HepG2 (cell line): ENCODE data around the gene CFAP54. TPM values are rescaled to one million over a fixed set of nuclear protein-coding genes. Genes with fewer than 3 reads are reported as not detected.

Experiments
- ATAC-seq: fragments of 200-7000 bp; cut with Tn5 transposase; 3 replicates; pipeline ENCODE4 v1.9.1; 2020; ENCODE audit warnings: mild to moderate bottlenecking, moderate library complexity
- BruUV-seq: library from RNA; stranded (reverse); fragments of 400-500 nt; replicated peaks from 2 replicates; lab custom pipeline; 2021; lab: Mats Ljungman, UMichigan
- CTCF ChIA-PET: fragments of 300-600 bp; formaldehyde crosslinking; extraction: SDS; loops from one replicate; lab custom pipeline; 2021; ENCODE audit warnings: low total read pairs, inconsistent platforms, low intra/inter-chr PET ratio; lab: Yijun Ruan, JAX
- POLR2A ChIA-PET: fragments of 350-600 bp; sonication (Branson Sonifier 250); formaldehyde crosslinking; loops from one replicate; lab custom pipeline; 2020; ENCODE audit warnings: antibody characterized with exemption, inconsistent platforms; lab: Yijun Ruan, JAX
- DNase-seq: peaks from one replicate; pipeline ENCODE4 v3.0.0-alpha.2; 2015; ENCODE audit warnings: low spot score
- FAIRE-seq: peaks from 3 replicates; lab custom pipeline; 2011; peaks lifted over from hg19 to GRCh38; lab: Jason Lieb, UNC
- H2AFZ ChIP-seq: one replicate; pipeline ENCODE4 v1.6.1; 2011; ENCODE audit warnings: low read length, inconsistent platforms
- H3K27ac ChIP-seq: fragments of 300-600 bp; 3 replicates; pipeline ENCODE4 v1.8.0; 2011; ENCODE audit warnings: mixed run types, mild to moderate bottlenecking, mixed read lengths, low read length, inconsistent platforms; ENCODE audit not compliant: insufficient read depth; ENCODE audit errors: extremely low read length
- H3K27me3 ChIP-seq, 2 experiments: fragments of 200-600 bp in 1 of 2; 2 replicates in 1 of 2; 3 replicates in 1 of 2; pipeline versions ENCODE4 v1.6.0 to v1.8.0; 2011; ENCODE audit warnings: low read length in 2 of 2, mild to moderate bottlenecking in 2 of 2, moderate library complexity in 2 of 2, inconsistent platforms in 1 of 2; ENCODE audit not compliant: insufficient read depth in 2 of 2, control insufficient read depth in 1 of 2
- H3K36me3 ChIP-seq, 2 experiments: fragments of 200-600 bp in 1 of 2; replicated peaks in 1 of 2; 2 replicates in 1 of 2; 3 replicates in 1 of 2; pipeline versions ENCODE4 v1.5.1 to v1.8.0; 2011; ENCODE audit warnings: low read length in 2 of 2, inconsistent platforms in 1 of 2; ENCODE audit not compliant: insufficient read depth in 2 of 2, control insufficient read depth in 1 of 2
- H3K4me1 ChIP-seq: 2 replicates; pipeline ENCODE4 v1.5.1; 2012; ENCODE audit warnings: low read length, inconsistent platforms; ENCODE audit not compliant: insufficient read depth
- H3K4me2 ChIP-seq: 2 replicates; pipeline ENCODE4 v1.6.0; 2011; ENCODE audit warnings: low read depth, low read length, inconsistent platforms
- H3K4me3 ChIP-seq, 3 experiments: fragments of 200-600 bp in 1 of 3; sonication (generic), shearing (Covaris generic) in 1 of 3; replicated peaks in 1 of 3; 2 replicates each; pipeline ENCODE4 v1.5.1; 2011 to 2016; ENCODE audit warnings: low read length in 3 of 3, inconsistent platforms in 2 of 3, low read depth in 2 of 3, mild to moderate bottlenecking in 2 of 3, control low read depth in 1 of 3, mixed read lengths in 1 of 3; ENCODE audit not compliant: insufficient read depth in 1 of 3
- H3K79me2 ChIP-seq: one replicate; pipeline ENCODE4 v1.6.1; 2011; ENCODE audit warnings: low read length, inconsistent platforms; ENCODE audit not compliant: insufficient read depth
- H3K9ac ChIP-seq: 2 replicates; pipeline ENCODE4 v1.6.0; 2011; ENCODE audit warnings: mild to moderate bottlenecking, low read depth, low read length, inconsistent platforms; ENCODE audit not compliant: insufficient read depth
- H3K9me3 ChIP-seq: 2 replicates; pipeline ENCODE4 v1.5.1; 2012; ENCODE audit warnings: mild to moderate bottlenecking, low read length
- H4K20me1 ChIP-seq: 2 replicates; pipeline ENCODE4 v1.6.0; 2011; ENCODE audit warnings: inconsistent platforms, mild to moderate bottlenecking, low read length, moderate library complexity; ENCODE audit not compliant: insufficient read depth
- FUBP1 ChIP-seq: sonication (generic); formaldehyde crosslinking; IDR thresholded peaks from 2 replicates; pipeline ENCODE4 v1.5.1; 2020; ENCODE audit warnings: missing genetic modification reagents, mild to moderate bottlenecking, borderline replicate concordance
- HNRNPUL1 ChIP-seq: fragments of 200-400 bp; formaldehyde crosslinking; IDR thresholded peaks from 2 replicates; pipeline ENCODE4 v1.6.1; 2017; ENCODE audit warnings: low read depth, mild to moderate bottlenecking, low read length, moderate library complexity
- PRPF4 ChIP-seq: fragments of 200-400 bp; formaldehyde crosslinking; IDR thresholded peaks from 2 replicates; pipeline ENCODE4 v1.6.1; 2016; ENCODE audit warnings: low read length, low read depth; ENCODE audit not compliant: poor library complexity, severe bottlenecking
- RNF2 ChIP-seq: fragments of 450-650 bp; conservative IDR thresholded peaks from 2 replicates; pipeline ENCODE4 v1.6.1; 2016; ENCODE audit warnings: low read depth
- SMARCC2 ChIP-seq: fragments of 450-650 bp; IDR thresholded peaks from 2 replicates; pipeline ENCODE4 v1.6.1; 2017; ENCODE audit warnings: antibody characterized with exemption, mild to moderate bottlenecking
- TCF7L2 ChIP-seq: IDR thresholded peaks from 2 replicates; pipeline ENCODE4 v1.6.1; 2011; ENCODE audit warnings: mild to moderate bottlenecking, low read depth, low read length, moderate library complexity
- USF2 ChIP-seq, 2 experiments: sonication (generic) in 1 of 2; formaldehyde crosslinking in 1 of 2; IDR thresholded peaks; 2 replicates each; pipeline versions ENCODE4 v1.5.1 to v1.6.1; 2011 to 2020; ENCODE audit warnings: borderline replicate concordance in 1 of 2, low read depth in 1 of 2, low read length in 1 of 2, mild to moderate bottlenecking in 1 of 2, missing genetic modification reagents in 1 of 2, moderate library complexity in 1 of 2
- ZBTB10 ChIP-seq: sonication (generic); formaldehyde crosslinking; IDR thresholded peaks from 2 replicates; pipeline ENCODE4 v1.4.0; 2020; ENCODE audit warnings: missing genetic modification reagents, borderline replicate concordance
- ZNF10 ChIP-seq: sonication (generic); formaldehyde crosslinking; IDR thresholded peaks from 2 replicates; pipeline ENCODE4 v1.4.0; 2020; ENCODE audit warnings: mild to moderate bottlenecking, low read depth, missing genetic modification reagents, borderline replicate concordance
- ZNF350 ChIP-seq: sonication (generic); formaldehyde crosslinking; IDR thresholded peaks from 2 replicates; pipeline ENCODE4 v1.4.0; 2020; ENCODE audit warnings: mild to moderate bottlenecking, low read depth, missing genetic modification reagents, borderline replicate concordance
- ZNF546 ChIP-seq: sonication (generic); formaldehyde crosslinking; conservative IDR thresholded peaks from 2 replicates; pipeline ENCODE4 v1.8.1; 2023; ENCODE audit warnings: mild to moderate bottlenecking, missing genetic modification reagents
- ZNF713 ChIP-seq: sonication (generic); formaldehyde crosslinking; IDR thresholded peaks from 2 replicates; pipeline ENCODE4 v1.4.0; 2020; ENCODE audit warnings: mild to moderate bottlenecking, missing genetic modification reagents
- WGBS: methylation state at CpG from one replicate; pipeline ENCODE4 v1.1.6; 2017; ENCODE audit warnings: low lambda C conversion rate; 5-methylcytosine and 5-hydroxymethylcytosine counted together
- in situ Hi-C: cut with HindIII; loops from 2 replicates; pipeline ENCODE4 v1.10.0; 2017; ENCODE audit warnings: low pct_unique_long_range_greater_than_20kb; ENCODE audit not compliant: extremely low pct_ligation_motif_present
- intact Hi-C: fragments of 100-400 bp; cut with micrococcal nuclease; formaldehyde crosslinking; loops from one replicate; pipeline ENCODE4 v1.10.0; 2022; ENCODE audit not compliant: unreplicated experiment
- polyA plus RNA-seq, 8 experiments: library from polyadenylated mRNA; depleted of rRNA in 3 of 8; stranded (reverse) in 7 of 8; unstranded in 1 of 8; fragments of >200 nt; fragmentation: Illumina TruSeq in 4 of 8; extraction: Trizol in 4 of 8; gene quantifications; 2 replicates each; pipeline versions ENCODE4 v1.2.1 to v1.2.3, GENCODE V29; 2011 to 2016; ENCODE audit warnings: low read depth in 4 of 8, missing spikeins in 1 of 8, mixed read lengths in 1 of 8; ENCODE audit not compliant: insufficient read depth in 1 of 8
- total RNA-seq, 5 experiments: library from RNA; depleted of rRNA; stranded (reverse); fragments of >200 nt; fragmentation: Illumina TruSeq; extraction: Trizol; gene quantifications; 2 replicates each; pipeline ENCODE4 v1.2.3, GENCODE V29; 2016; ENCODE audit warnings: low read depth in 1 of 5

Gene CFAP54
- total and polyA plus RNA-seq, 2 of the 13 experiments (the other 11 are each of a cell fraction or from before 2014, with no cell fraction given): not detected

GRCh38 chr12:96878704-96879103 lies 389.3 kb downstream of the CFAP54 start:
- TF ChIP-seq TCF7L2: no peak
- no peak for TF ChIP-seq ZBTB10 (CRISPR knock-in tag)
- TF ChIP-seq RNF2: no peak
- no peak for TF ChIP-seq ZNF10 (CRISPR knock-in tag)
- no peak for TF ChIP-seq SMARCC2
- TF ChIP-seq ZNF713 (CRISPR knock-in tag): no peak
- TF ChIP-seq USF2 (IDR thresholded peaks at IDR 0.05; ENCODE audit: low read depth, low read length): no peak
- TF ChIP-seq USF2 (CRISPR knock-in tag; IDR thresholded peaks at IDR 0.05; ENCODE audit: borderline replicate concordance): no peak
- TF ChIP-seq ZNF546 (CRISPR knock-in tag): no peak
- TF ChIP-seq ZNF350: no peak
- no peak for TF ChIP-seq FUBP1 (CRISPR knock-in tag)
- TF ChIP-seq HNRNPUL1: no peak
- no peak for TF ChIP-seq PRPF4
- TF ChIP-seq, all 625 proteins: peak for 0
- CTCF ChIA-PET: no interaction called here
- WGBS: 0% methylated on average over 1 of the region's 1 CpG
- H3K36me3 ChIP-seq: no peaks in the 10 kb centered on the region
- in situ Hi-C loops (no loop called here), intact Hi-C loops (no loop called here)
- no peak overlapping the region for H3K9ac ChIP-seq
- no peaks in the 10 kb centered on the region for H3K9me3 ChIP-seq
- ATAC-seq (no peak), DNase-seq (no peak), FAIRE-seq (no peak)
- H3K4me2 ChIP-seq: no peak overlapping the region
- no TSS peak for BruUV-seq
- H3K27ac ChIP-seq: no peak overlapping the region
- H2AFZ ChIP-seq: no peak overlapping the region
- H3K79me2 ChIP-seq: no peaks in the 10 kb centered on the region
- no peak overlapping the region for H3K4me3 ChIP-seq
- H3K27me3 ChIP-seq: no peaks in the 10 kb centered on the region
- H3K4me1 ChIP-seq: no peaks in the 10 kb centered on the region
- no peaks in the 10 kb centered on the region for H4K20me1 ChIP-seq
- POLR2A ChIA-PET: no interaction called here
